HG02884 (cell line): ENCODE measurements around the gene MTA1.

Experiments used
- ATAC-seq: cut with Tn5 transposase; IDR thresholded peaks from one replicate; pipeline ENCODE4 v1.9.1; 2021; ENCODE audit warnings: mild to moderate bottlenecking, moderate library complexity; ENCODE audit not compliant: unreplicated experiment

The MTA1 gene

DNA sequence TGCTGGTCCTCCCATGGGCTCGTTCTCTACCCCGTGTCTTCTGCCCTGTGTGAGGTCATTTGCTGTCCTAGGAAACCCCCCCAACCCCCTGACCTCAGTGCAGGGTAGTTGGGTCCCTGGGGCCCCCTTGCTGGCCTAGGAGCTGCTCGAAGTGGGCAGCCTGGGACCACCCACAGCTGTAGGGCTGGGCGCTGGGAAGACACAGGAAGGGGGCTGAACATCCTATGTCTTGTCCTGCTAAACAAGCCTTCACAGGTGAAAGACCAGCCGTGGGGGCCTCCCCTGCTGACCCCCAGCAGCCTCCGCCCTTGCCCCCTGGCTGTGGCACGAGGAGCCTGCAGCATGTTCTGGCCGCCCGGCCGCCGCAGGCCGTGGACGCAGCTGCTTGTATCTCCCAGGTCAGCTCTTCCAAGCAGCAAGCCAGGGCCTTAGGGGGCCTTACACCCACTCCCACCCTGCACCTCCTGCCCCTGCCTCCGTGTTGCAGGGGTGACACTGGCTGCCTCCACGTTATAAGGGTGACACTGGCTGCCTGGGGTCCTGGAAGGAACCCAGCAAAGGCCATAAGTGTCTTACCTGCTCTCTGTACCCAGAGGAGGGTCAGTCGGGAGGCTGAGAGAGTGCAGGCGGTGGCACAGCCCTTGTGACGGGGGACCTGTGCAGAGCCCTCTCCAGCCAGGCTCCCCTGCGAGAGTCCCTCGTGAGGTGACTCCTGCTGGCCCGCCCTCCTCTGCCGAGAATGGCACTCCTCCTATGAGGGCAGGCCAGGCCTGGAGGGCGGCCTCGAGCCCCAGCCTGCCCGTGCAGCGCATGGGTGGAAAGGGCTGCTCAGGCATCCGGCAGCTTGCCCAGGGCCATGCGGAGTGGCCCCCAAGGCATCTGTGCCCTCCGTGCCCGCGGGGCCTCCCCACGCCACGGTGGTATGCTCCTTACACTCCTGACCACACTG, 32.8 kb upstream of the MTA1 start:
- ATAC-seq = no peak

DNA sequence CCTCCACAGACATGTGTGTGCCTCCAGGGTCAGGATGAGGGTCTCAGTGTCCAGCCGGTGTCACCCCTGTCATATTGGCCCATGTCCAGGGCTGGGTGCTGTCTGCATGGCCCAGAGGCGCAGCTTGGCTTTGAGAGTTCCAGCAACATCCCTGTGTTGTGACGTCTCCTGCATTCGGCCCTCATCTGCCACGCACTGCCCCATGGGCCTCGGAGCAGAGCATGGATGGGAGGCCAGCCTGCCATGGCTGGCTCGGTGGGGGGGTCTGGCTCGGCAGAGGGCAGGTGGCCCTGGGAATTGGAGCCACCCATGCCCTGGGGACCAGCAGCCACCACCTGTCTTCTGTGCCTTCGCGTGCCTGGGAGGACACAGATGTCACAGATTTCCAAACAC, 32.1 kb upstream of the MTA1 start:
- no peak for ATAC-seq

DNA sequence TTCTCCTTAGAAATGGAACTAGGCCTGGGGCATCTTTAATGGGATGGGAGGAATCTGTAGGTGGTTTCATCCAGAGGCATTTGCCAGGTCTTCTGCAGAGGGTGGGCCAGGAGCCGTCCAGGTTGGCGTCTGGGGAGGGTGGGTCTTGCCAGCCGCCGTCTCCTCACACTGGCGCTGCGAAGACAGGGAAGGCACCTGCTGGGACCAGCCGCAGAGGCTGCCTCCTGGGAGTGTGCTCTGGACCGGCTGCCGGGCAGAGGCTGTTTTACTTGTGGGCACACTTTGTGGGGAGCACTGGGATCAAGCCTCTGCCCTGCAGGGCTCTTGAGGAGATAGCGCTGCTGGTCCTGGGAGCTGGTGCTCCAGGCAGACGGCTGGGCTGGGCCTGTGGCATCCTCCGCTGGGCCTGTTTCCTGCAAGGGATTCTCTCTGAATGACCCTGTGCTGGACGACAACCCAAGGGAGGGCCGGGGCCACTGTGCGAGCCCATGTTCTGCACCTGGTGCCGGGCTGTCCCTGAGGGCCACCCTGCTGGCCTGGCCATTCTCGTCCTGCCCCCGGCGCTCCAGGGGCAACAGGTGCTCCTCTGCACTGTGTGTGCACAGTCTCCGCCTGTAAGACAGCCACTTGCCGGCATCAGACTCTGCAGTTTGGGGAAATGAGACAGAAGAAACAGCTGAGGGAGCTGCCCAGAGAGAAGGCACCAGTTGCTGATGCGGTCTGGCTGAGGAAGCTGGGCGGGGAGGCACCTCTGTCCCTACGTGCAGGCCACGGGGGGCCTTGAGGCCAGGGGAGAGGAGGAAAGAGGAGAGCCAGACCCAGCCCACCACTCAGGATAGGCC, 31.3 kb upstream of the MTA1 start:
- ATAC-seq = no peak

DNA sequence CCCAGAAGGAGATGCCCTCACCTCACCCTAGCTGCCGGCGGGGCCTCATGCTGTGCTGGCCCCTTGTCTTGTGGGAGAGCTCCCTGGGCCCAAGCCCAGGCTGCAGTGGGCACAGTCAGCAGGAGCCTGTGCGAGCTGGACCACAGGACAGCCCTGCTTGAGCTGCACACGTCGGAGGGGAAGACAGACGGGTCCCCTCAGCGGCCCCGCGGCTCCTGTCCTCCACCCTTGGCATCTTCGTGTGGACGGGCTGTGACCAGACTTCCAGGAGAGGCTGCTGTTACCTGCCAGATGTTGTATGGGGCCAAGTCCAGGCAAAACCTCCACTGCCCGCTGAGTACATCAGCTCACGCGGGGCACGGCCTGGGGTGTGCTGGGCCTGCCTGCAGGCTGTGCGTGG, 30.7 kb upstream of the MTA1 start:
- ATAC-seq = no peak

DNA sequence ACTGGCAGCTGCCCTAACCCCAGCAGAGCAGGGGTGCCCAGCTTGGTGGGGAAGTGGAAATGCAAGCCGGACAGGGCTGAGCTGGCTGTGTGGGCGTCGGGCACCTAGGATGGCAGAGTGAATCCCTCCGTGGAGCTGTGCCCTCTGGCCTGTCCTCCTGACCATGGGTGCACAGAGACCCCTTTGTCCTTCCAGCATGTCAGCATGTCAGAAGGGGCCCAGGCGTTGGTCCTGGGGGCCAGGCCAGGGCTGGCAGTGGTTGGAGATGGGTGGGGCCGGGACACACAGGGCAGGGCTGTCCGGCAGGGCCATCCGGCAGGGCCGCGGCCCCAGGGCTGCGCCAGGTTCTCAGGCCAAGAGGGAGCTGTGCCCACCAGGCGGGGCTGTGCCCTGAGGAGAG, 30.1 kb upstream of the MTA1 start:
- no peak for ATAC-seq

DNA sequence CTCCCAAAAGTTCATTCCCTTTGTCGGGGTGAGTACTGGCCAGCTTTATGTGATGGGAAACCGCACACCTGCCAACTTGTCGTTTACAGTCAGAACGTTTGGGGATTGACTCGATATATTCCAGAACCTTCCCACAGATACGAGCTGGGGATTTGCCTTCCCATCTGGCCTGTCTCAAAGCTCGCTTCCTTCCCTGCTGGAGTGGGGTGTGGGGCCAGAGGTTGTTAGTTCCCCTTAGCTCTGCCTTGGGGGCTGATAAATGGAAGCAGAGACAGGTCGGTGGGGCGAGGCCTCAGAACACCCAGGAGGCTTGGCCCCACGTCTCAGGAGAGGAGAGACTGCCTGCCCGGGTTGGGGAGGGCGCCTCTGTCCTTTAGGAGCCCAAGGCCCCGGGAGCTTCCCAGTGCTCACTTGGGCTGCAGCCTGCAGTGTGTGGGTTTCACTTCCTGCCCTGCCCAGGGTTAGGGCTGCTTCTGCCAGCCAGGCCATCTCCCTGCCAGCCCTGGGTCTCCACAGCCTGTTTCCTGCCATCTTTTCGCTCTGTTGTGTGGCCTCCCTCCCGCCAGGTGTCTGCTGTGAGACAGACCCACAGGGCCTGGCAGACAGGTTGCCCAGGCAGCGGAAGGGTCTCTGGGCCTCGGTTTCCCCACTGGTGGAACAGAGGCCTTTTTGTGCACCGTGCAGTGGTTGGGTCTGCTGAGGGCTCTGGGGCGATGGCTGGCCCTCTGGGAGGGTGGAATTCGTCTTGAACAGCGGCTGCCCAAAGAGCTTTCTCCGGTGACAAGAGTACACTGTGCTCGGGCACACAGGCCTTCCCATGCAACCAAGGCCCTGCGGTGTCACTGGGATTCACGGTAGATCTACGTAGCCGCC, 29.4 kb upstream of the MTA1 start:
- ATAC-seq = no peak

DNA sequence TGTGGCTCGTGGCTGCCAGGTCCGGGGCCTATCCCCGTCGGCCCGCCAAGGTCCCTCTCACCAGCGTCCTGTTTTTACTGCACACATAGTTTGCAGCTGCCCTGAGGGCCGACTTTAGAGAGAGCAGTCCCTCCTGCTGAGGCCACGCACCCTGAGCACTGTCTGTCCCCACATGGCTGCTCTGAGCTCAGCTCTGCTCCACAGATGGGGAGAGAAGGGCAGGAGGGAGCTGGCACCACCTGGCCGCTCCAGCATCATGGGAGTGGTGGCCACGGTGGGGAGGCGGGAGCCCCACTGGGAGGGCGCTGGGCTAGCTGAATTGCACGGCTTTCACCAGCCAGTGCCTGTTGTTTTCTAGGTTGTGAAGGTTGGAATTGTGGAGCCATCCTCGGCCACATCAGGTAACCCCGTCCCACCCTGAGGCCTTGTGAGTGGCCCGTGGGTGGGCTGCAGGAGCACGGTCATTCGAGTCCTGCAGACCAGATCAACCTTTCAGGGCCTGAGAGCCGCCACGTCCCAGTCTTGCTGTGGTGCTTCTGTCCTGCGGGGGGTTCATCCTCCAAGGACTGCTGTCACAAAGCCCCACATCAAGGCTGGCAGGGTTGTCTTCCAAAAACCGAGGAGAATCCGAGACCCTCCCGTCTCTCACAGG, 28.7 kb upstream of the MTA1 start:
- ATAC-seq = no peak

DNA sequence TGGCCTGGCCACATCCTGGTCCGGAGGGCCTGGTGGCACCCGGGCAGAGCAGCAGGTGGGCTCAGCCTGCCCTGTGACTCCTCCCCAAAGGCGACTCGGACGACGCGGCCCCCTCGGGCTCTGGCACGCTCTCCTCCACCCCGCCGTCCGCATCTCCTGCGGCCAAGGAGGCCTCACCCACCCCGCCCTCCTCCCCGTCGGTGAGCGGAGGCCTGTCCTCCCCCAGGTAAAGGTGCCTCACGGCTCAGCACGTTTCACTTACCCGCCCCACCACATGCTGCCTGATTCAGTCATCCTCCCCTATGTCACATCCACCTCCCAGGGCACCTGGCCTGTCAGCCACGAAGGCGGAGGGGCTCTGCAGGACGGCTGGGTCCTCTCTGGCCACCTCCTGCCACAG, 28.1 kb upstream of the MTA1 start:
- ATAC-seq = no peak

DNA sequence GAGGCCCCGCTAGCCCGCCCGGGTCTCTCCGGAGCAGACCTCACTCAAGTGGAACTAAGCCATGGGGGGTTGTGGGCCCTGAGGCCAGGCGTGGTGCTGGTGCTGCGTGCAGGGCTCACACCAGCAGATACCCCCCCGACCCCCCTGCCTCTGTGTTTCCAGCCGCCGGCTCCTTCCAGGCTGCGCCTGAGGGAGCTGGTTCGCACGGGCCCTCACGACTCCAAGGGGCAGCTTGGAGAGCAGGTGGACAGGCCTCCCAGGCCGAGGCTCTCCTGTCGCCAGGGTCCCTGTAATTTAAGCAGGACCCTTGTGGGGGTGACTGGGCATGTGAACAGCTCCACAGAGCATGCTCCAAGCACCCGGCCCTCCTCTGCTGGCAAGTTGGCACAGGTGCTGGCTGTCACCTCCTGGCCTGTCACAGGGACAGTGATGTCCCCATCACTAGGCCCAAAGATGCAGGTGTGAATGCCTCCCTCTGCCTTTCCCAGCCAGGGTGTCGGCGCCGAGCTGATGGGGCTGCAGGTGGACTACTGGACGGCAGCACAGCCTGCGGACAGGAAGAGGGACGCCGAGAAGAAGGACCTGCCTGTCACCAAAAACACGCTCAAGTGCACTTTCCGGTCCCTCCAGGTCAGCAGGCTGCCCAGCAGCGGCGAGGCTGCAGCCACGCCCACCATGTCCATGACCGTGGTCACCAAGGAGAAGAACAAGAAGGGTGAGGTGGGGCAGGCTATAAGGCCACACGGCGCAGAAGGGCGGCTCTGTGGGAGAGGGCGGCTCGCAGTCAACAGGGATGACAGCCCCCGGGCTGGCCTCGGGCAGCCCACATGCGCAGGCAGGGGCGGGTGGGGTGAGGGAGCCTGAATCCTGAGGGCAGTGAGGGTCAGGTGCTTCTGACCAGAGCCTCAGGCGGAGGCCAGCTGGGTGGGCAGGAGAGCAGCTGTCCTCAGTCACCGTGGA, 27.2 kb upstream of the MTA1 start:
- ATAC-seq = no peak

DNA sequence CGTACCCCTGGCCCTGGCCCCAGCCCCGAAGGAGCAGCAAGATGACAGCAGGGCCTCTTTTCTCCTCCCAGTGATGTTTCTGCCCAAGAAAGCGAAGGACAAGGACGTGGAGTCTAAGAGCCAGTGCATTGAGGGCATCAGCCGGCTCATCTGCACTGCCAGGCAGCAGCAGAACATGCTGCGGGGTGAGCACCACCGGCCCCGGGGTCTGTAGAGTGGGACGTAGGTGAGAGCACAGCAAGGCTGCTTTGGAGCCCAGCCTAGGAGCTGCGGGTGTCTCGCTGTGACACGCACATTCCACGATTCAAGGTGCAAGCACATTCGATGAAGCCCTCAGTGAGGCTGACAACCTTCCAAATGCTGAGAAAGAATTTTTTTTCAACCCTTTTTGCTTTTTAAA, 26.5 kb upstream of the MTA1 start:
- ATAC-seq = no peak

DNA sequence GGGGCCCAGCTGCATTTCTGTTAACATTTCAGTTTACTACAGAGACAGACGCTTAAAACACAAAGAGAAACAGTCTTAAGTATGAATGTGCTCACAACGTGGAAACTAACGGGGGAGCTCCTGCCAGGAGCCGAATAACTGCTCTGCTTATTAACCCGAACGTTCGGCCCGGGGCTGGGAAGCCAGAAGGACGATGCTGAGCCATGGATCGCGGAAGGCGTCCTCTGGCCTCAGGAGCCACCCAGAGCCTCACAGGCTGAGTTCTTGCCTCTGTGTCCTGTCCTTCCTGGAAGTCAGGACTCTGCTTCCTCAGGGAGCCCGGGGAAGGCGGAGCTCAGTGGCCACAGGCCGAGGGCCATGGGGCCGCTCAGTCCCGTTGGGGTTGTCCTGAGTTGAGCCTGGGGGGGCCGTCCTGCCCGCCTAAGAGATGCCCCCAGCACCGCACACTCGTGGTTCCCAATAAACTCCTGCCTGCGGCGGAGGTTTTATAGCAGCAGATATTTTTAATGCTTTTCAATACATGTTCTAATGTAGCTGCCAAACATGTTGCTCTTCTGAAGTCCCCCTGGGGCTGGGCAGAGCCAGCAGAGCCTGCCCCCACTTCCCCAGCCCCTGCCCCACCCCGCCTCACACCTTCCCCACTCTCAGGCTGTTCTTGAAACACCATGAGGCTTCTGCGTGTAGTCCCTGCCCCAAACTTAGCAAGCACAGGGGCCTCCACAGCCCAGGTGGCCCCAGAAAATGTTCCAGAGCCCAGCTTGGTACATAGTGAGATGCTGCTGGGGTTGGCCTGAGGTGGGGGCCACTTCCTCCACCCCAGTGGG, 24.7 kb upstream of the MTA1 start:
- ATAC-seq = no peak

DNA sequence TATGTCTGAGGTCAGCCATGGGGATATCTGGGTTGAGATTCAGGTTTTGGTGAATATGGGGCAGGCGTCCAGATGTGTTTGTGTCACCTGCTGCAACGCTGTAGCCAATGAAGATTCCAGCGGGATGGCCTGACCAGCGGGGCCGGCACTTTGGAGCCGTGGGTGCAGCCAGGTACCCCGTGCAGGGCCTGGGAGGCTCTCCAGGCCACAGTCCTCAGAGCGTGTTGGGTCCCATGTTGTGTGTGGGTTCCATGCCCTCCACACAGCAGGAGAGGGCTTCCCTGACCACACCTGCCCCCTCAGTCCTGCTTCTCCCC, 24.1 kb upstream of the MTA1 start:
- no peak for ATAC-seq

DNA sequence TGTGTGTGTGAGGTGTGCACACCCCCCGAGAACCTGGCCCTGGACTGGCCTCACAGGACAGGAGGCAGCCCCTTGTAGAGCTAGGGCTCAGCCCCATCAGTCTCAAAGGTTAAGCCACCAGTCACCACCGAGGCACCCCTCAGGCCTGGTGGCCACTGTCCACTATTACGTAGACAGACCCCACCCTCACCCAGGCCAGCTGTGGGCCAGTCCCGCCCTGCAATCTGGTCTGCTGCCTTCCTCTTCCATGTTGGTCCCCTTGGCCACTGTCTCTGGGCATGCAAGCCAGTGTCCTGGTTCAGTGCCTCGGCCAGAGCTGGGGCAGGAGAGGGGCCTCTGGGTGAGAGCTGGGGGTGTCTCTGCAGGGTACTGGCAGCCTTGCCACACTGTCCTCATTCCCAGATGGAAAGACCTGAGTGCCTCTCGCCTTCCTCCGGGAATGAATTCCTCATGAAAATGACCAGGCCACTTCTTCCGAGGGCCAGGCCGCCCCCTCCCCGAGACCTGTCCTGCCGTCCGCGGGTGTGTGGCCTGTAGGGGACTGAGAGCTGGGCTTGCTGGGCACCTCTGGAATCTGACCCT, 22.2 kb upstream of the MTA1 start:
- no peak for ATAC-seq

DNA sequence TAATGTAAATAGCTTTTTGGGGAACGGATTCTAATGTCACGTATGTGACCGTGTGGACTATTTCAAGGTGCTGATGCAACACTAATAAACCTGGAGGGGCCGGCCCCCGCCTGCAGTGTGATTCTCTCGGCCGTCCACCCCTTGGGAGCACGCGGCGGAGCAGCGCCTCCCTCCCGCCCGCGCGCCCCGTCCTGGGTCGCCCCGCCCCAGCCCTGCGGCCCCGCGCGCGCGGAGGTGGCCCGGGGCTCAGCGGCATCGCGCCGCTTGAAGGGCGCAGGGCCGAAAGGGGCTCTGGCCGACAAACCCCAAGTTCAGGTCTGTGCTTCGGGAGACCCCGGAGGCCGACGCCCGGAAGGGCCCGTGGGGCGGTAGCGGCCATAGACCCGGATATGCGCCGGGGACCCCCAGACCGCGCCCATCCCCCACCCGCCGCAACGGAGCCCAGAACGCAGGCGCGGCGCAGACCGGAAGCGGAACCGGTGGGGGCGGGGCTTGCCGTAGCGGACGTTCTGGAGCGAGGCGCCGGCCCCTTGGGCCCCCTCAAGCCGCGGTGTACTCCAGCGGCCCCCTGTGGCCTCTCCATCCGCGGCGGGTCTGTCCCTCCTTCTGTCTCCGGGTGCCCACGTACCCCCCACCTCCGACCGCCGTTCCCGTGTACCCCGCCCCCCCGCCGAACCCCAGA, 21.4 kb upstream of the MTA1 start, which contains the start of gene TEX22:
Gene TEX22, plus strand, starts transcription at position 495 of the 682 bp plus-strand sequence. CDS start 803 bp downstream, outside the sequence.
- no peak for ATAC-seq

DNA sequence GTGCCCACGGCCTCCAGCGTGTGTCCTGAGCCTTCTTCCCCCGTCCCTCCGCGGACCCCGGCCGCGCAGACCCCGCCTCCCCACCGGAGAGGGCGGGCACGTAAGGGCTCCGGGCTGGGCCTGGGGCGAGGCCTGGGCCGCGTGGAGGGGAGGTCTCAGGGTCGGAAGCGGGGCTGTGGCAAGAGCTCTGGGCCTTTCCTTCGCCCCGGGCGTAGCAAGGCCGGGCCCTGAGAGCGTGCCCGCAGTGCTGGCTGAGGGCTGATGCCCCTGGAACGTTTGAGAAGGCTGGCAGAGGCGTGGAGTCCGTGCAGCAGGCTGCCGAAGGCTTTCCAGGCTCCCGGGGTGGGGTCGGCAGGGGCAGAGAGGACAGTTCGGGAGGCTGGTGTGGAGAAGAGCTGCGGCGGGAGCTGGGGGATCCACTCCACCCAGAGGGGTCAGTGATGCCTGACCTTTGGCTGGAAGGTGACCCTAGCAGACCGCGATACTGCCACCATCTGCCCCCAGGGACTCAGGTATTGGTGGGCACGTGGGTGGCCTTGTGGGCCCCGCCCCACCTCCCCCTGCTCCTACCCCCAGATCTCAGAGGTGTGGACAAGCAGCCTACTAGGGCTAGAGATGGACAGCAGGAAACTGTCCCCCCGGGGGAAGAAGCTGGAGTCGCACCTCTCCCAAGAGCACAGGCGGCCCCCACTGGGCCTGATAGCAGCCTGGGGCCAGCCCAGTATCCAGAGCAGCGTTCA, 20.7 kb upstream of the MTA1 start:
- ATAC-seq = no peak

DNA sequence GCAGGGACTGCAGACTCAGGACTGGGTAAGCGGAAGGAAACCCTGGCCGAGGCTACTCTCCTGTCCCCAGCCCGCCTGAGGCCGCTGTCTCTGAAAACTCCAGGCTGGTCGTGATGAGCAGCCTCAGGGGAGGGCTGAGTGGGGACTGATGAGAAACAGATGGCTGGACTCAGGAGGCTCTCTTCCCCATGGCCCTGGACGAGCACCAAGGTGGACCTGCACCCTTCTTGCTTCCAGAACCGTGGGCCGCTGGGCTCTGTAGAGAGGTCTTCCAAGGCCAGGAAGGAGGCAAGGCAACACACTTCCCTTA, 20.2 kb upstream of the MTA1 start:
- no peak for ATAC-seq

DNA sequence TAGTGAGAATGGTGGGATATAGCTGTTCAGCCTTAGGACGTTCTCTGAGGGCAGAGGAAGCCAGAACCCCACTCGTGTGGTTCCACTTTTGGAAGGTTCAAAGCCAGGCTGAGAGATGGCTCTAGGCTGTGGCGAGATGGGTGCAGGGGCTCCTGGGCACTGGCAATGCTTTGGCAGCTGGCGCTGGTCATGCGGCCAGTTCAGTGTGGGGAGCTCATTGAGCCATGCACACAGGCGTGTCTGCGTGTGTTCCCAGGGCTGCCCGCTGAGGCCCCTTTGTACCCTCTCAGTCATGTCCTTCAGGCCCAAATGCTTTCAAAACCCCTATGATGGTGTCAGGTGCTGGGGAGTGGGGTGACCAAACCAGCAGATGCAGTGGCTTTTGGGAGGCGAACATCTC, 19.6 kb upstream of the MTA1 start:
- no peak for ATAC-seq
